CMK (cell line): ENCODE data around the gene ITGAD.

Source experiments
- DNase-seq: peaks from one replicate; pipeline ENCODE4 v3.0.0-alpha.2; 2010; ENCODE audit warnings: low read depth

ITGAD gene

DNA sequence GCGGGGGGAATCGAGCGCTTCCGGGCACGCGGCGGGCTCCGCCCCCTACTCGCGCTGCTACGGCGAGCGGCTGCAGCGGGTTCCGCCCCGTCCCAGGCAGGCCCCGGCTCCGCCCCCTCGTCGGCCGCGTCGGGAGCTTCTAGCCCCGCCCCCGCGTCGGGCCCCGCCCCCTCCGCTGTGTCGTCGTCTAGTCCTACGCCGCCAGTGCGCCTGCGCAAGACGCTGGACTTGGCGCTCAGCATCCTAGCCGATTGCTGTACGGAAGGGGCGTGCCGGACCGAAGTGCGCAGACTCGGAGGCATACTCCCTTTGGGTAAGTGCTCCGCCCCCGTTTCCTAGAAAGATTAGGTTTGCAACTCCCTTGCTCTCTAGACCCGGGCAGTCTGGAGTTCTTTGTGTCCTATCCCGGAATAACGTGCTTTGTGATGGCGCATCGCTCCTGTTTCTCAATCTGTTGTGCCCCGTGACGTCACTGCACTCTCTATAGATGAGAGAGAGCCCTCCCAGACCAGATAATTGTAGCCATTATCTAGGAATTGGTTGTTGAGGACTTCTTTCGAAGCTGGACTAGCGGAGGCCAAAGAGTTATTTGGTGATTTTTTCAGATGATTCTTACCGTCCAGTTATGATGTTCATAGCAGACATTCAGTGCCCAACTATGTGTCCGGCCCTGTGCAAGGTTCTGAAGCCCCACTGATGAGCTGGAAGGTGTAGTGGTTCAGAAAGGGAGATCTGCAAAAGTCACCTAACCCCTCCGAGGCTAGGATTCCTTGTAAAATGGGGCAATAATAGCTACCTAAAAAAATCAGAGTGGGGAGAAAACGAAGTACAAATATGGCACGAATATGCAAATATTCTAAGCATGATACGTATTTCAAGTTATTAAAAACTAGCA, 66.8 kb downstream of the ITGAD start:
- peak; percentile 99 for DNase-seq

DNA sequence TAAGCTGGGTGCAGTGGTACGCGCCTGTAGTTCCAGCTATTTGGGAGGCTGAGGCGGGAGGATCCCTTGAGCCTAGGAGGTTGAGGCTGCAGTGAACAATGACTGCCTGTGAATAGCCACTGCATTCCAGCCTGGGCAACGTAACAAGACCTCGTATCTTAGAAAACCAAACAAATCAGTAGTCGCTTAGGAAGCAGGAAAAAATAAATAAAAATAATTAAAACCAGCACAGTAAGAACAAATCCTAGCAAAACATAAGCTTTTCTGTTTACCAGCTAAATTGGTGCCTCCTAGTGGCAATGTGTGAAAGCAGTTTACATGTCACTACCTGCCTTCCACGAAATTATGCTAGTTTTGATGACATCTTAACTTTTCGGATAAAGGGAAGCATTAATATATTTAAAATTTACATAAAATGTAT, 67.5 kb downstream of the ITGAD start:
- no peak for DNase-seq

DNA sequence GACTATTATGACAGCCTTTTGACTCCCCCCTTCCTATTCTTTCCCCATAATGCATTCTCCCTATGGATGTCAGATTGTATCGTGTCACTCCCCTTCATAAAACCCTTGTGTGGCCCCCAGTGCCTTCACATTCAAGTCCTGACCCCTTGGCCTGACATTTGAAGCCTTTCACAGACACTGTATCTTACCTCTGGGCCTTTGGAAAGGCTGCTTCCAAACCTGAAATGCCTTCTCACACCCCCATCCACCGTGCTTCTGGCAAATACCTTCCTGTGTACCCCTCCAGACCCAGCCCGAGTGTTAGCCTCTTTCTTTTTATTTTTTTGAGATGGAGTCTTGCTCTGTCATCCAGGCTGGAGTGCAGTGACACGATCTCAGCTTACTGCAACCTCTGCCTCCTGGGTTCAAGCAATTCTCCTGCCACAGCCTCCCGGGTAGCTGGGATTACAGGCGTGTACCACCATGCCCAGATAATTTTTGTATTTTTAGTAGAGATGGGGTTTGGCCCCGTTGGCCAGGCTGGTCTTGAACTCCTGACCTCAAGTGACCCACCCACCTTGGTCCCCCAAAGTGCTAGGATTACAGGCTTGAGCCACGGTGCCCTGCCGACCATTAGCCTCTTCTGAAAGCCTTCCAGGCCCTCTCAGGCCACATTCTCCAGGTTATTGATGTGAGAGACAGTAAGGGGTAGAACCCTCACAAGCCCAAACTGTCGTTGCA, 68.2 kb downstream of the ITGAD start:
- no peak for DNase-seq

DNA sequence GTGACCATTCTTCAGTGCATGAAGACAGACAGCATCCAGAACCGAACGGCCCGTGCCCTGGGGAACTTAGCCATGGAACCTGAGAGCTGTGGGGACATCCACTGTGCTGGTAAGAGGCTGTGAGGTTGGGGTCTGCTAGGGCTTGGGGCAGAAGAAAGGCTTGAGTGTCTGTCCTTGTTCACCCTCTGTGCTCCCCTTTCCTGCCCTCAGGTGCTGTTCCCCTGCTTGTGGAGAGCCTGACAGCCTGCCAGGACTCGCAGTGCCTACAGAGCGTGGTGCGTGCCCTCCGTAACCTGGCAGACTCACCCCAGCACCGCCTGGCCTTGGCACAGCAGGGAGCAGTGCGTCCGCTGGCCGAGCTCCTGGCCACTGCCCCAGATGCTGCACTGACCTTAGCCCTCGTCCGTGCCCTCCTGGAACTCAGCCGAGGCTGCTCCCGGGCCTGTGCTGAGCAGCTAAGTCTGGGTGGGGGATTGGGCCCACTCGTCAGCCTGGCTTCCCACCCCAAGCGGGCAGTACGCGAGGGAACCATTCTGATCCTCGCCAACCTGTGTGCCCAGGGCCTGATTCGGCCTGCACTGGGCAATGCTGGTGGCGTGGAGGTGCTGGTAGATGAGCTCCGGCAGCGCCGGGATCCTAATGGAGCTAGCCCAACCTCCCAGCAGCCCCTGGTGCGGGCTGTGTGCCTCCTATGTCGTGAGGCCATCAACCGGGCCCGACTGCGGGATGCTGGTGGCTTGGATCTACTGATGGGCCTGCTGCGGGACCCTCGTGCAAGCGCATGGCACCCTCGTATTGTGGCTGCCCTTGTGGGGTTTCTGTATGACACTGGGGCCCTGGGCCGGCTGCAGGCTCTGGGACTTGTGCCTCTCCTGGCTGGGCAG, 69.0 kb downstream of the ITGAD start:
- no peak for DNase-seq

DNA sequence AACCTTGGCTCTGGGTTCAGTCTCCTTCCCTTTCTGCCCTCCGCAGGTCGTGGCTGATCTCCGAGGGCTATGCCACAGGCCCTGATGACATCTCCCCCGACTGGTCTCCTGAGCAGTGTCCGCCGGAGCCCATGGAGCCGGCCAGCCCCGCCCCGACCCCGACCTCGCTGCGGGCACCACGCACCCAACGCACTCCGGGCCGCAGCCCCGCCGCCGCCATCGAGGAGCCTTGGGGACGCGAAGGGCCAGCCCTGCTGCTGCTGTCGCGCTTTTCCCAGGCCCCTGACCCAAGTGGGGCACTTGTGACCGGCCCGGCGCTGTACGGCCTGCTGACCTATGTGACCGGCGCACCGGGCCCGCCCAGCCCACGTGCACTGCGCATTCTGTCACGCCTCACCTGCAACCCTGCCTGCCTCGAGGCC, 71.2 kb downstream of the ITGAD start:
- no peak for DNase-seq

DNA sequence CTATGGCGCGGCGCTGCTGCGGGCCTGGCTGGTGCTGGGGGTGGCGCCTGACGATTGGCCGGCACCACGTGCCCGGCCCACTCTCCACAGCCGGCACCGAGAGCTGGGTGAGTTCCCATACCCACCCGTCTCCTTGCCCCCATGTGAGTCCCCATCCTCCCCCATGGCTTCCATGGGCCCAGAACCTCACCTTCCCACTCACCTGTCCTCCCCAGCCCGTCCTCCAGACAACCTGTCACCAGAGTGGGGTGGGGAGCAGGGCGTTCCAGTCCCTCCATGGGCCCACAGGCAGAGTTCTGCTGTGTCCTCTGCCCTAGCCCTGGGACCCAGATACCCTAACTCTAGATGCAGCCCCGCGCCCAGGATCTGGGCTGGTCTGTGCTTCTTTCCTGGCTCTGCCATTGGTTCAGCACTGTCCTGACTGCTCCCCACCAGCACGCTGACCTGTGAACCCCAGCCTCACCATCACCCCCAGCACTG, 71.7 kb downstream of the ITGAD start:
- no peak for DNase-seq

DNA sequence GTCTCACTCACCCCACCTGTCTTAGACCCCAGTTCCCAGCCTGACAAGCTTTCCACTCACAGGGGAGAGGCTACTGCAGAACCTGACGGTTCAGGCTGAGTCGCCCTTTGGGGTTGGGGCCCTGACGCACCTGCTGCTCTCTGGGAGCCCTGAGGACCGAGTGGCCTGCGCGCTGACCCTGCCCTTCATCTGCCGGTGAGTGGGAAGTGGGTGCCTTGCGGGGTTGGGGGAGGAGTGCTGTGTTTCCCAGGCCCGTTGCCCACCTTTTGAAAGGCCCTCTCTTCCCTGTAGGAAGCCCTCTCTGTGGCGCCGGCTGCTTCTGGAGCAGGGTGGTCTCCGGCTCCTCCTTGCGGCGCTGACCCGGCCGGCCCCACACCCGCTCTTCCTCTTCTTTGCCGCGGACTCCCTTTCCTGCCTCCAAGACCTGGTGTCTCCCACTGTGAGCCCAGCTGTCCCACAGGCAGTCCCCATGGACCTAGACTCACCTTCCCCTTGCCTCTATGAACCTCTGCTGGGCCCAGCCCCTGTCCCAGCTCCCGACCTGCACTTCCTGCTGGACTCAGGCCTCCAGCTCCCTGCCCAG, 72.7 kb downstream of the ITGAD start:
- no peak for DNase-seq

GRCh38 chr16:31466381-31466841, 73.3 kb downstream of the ITGAD start:
- DNase-seq, result no peak

DNA sequence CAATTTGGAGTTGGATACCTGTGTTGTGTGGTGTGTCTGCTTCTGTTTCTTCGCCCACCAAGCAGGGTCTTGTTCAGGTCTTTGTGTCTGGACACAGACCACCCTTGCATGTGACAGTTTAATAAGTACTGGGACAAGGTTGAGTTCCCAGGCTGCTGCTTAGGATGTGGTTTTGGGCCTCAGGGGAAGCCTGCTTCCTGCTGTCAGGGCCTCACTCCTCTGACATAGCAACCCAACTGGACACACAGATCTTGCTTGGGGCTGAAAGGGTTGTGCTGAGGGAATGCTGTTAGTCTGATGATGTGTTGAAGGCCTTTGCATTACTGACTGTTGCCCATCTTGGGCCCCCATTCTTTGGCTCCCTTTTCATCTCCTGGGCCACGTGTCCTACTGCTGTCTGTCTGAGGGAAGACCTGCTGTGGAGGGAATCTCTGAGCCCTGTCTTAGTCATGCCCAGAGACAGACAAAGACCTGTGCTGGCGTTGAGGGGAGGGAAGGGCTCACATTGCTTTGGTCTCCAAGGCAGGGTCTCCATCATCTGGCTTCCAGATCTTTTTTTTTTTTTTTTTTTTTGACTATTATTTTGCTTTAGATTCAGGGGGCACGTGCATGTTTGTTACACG, 74.1 kb downstream of the ITGAD start:
- no peak for DNase-seq

GRCh38 chr16:31467858-31468257, 74.7 kb downstream of the ITGAD start:
- DNase-seq, result no peak

DNA sequence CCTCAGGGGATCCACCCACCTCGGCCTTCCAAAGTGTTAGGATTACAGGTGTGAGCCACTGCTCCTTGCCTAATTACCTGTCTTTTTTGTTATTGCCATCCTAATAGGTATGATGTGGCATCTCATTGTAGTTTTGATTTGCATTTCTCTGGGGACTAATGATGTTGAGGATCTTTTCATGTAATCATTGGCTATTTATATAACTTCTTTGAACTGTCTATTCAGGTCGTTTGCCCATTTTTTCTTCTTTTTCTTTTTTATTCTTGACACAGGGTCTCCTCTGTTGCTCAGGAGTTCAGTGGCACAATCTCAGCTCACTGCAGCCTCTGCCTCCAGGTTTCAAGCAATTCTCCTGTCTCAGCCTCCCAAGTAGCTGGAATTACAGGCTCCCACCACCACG, 77.5 kb downstream of the ITGAD start:
- no peak for DNase-seq

DNA sequence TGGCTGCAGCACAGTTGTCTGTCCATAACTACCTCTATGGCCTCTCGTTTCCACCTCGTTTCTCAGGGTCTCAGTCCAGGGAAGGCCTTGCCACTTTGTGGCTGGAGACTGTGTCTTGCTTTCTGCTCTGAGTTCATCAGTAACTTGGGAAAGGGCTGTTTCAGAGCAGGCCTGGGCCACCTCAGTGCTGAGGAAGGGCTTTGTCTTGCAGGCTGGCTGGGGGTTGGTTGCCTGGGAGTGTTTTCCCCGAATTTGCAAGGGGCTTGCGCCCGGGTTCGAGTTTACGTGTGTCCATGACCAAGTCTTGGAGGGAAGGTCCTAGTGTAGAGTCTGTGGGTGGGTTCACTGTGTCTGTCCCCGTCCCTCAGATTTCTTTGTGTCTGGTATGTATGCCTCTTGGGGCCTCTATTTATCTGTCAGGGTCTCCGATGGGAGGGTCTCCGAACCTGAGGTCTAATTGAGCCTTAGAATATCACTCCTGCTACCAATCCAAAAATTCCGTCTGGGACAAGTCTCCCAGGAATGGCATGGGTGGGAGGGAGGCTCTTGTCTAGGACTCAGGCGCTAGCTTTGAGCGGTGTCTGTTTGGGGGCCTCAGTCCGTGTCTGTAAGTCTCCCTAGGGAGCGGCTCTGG, 78.2 kb downstream of the ITGAD start:
- DNase-seq, result no peak

DNA sequence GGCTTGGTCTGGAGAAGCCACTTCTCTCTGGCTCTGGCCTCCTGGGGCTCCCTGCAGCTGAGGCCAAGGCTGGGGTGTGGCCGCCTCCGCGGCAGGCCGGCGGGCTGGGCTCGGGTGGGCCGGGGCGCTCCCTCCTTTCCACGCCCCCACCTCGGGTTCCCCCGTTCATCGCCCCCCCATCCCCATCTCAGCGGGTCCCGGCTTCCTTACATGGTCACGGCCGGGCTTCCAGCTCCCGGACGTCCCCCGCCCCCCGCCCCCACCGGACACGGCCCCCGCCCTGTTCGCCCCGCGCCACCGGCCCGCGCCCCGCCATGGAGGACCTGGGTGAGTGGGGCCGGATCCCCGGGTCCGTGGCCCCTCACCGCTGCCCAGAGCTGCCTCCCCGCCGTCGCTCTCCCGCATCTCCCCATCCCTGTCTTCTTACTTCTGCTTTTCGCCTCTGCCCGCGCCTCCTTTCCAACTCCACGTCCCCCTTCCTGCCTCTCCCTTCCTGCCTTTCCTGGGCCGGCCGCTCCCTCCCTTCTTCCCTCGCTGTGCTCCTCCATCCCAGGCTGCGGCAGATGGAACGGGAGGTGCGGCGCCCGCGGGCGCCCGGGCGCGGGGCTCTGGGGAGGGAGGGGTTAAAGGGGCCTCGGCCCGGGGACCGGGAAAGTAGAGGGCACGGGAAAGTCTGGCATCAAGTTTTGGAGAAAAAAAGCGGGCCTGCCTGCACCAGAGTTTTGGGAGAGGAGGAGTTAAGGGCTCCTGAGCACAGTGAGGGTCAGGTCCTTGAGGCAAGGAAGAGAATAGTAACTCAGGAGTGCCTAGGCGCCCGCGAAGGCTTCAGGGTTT, 79.0 kb downstream of the ITGAD start, which contains the start of gene TGFB1I1:
Gene TGFB1I1, plus strand, starts transcription at position 278 of the 834 bp plus-strand sequence. Its CDS starts 37 bp downstream, at position 315.
- DNase-seq, result no peak

DNA sequence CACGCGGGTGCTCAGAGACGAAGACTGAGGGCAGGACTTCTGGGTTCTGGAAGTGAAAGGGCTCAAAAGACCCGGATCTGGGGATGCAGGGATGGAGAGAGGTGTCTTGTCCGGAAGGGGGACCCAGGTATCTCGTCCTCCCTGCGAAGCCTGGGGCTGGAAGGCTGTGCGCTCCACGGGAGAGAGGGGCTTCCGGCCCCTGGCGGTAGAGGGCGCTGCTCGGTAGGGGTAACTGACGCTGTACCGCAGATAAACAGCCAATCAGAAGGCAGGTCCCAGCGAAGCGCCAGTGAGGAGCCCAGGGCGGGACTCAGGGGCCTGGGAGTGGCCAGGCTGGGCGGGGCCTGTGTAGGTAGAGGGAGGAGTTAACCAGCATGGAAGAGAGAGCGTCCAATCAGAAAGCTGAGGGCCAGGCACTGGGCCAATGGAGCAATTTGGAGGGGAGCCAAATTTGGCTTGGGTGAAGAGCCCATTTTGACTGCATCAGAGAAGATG, 79.6 kb downstream of the ITGAD start:
- peak; percentile 57 for DNase-seq

DNA sequence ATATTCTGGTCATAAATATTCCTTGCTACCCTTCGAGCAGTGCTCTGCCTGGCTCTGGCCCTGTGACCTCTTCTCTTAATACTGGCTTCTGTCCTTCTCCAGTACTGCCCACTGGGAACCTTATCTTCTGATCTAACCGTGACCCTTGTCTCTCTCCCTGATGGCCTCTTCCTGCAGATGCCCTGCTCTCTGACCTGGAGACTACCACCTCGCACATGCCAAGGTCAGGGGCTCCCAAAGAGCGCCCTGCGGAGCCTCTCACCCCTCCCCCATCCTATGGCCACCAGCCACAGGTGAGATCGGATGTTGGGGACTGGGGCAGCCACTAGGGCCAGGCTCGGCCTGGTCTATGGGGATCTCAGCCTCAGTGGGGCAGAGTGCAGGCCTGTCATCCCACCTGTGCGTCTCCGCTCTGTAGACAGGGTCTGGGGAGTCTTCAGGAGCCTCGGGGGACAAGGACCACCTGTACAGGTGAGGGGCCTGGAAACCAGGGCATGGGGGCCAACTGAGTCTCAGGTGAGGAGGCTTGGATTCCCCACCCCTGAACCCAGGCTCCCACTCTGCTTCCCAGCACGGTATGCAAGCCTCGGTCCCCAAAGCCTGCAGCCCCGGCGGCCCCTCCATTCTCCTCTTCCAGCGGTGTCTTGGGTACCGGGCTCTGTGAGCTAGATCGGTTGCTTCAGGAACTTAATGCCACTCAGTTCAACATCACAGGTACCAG, 80.3 kb downstream of the ITGAD start:
- DNase-seq, result no peak

GRCh38 chr16:31474173-31474714, 81.1 kb downstream of the ITGAD start:
- no peak for DNase-seq

DNA sequence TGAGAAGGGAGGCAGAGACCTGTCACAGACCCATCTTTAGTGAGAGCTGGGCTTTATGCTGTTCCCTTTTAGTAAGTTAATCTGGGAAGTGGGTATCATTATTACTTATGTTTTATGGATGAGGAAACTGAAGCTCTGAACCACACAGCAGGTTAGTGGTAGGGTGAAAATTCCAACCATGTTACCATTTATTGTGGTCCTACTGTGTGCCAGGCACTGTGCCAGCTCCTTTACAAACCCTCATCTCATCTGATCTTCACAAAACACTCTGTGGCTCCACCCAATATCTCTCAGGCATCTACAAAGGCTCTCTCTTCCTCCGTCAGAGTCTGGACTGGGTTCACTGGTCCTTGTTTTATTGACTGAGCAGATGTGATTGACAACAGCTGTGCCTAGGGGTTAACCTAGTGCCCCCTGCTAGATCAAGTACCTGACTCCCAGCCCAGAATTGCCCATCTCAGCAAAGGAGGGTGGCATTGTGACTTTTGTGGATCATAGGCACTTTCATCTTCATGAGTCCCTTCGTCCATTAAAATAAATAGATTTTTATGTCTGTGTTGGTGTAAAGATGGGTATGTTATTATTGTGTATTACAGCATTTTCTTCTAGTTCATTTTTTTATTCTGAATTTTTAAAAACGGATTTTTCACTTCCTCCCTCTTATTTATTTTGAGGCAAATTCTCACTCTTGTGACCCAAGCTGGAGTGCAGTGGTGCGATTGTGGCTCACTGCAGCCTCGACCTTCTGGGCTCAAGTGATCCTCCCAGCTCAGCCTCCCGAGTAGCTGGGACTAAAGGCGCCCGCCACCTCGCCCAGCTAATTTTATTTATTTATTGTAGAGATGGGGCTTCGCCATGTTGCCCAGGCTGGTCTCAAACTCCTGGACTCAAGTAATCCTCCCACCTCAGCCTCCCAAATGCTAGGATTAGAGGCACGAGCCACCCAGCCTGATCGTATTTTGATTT, 81.9 kb downstream of the ITGAD start:
- no peak for DNase-seq
